ENCODE measurements around the gene PDE4A.
"Not testable (repeated sequence)": the region's sequence is repeated elsewhere in the genome, so short reads cannot be mapped to it uniquely, and the experiment has no call there.

The PDE4A gene

GRCh38 chr19:10450853-10451609, 30.7 kb downstream of the PDE4A start:
- Histone ChIP-seq H3K4me3 (replicated peaks; ENCODE audit: low read depth, low read length) (no peak overlapping the region), H3K27me3 (replicated peaks; ENCODE audit: control insufficient read depth, insufficient read depth, low read length) (no peaks in the 10 kb centered on the region), H3K36me3 (ENCODE audit: control insufficient read depth, insufficient read depth, low read length) (peaks cover 4% of the 10 kb centered on the region)
- TF ChIP-seq CTCF (IDR thresholded peaks at IDR 0.05; ENCODE audit: insufficient read depth, low read length, poor library complexity, severe bottlenecking) = no peak
- DNase-seq (ENCODE audit: extremely low read depth, insufficient read length) = no peak

GRCh38 chr19:10452726-10453618, 32.6 kb downstream of the PDE4A start:
- H3K4me3 ChIP-seq (replicated peaks; ENCODE audit: low read depth, low read length) = no peak overlapping the region
- peaks cover 4% of the 10 kb centered on the region for H3K36me3 ChIP-seq (ENCODE audit: control insufficient read depth, insufficient read depth, low read length)
- H3K27me3 ChIP-seq (replicated peaks; ENCODE audit: control insufficient read depth, insufficient read depth, low read length) = no peaks in the 10 kb centered on the region
- no peak for DNase-seq (ENCODE audit: extremely low read depth, insufficient read length)
- TF ChIP-seq CTCF (IDR thresholded peaks at IDR 0.05; ENCODE audit: insufficient read depth, low read length, poor library complexity, severe bottlenecking) = no peak

GRCh38 chr19:10453852-10454251, 33.5 kb downstream of the PDE4A start:
- no peak for DNase-seq (ENCODE audit: extremely low read depth, insufficient read length)
- Histone ChIP-seq H3K36me3 (ENCODE audit: control insufficient read depth, insufficient read depth, low read length) (peaks cover 2% of the 10 kb centered on the region), H3K27me3 (replicated peaks; ENCODE audit: control insufficient read depth, insufficient read depth, low read length) (no peaks in the 10 kb centered on the region), H3K4me3 (replicated peaks; ENCODE audit: low read depth, low read length) (no peak overlapping the region)
- TF ChIP-seq CTCF (IDR thresholded peaks at IDR 0.05; ENCODE audit: insufficient read depth, low read length, poor library complexity, severe bottlenecking) = no peak

- Histone ChIP-seq H3K27me3 (replicated peaks; ENCODE audit: control insufficient read depth, insufficient read depth, low read length) (no peaks in the 10 kb centered on the region), H3K4me3 (replicated peaks; ENCODE audit: low read depth, low read length) (no peak overlapping the region), H3K36me3 (ENCODE audit: control insufficient read depth, insufficient read depth, low read length) (no peaks in the 10 kb centered on the region; the same call in none of the 2 replicates)
- no peak for TF ChIP-seq CTCF (IDR thresholded peaks at IDR 0.05; ENCODE audit: insufficient read depth, low read length, poor library complexity, severe bottlenecking)
- DNase-seq (ENCODE audit: extremely low read depth, insufficient read length) = no peak
These were observed 33.9 kb downstream of the PDE4A start for GRCh38 chr19:10454267-10454666.

GRCh38 chr19:10458733-10459132, 38.4 kb downstream of the PDE4A start:
- not testable (repeated sequence) for H3K4me3 ChIP-seq (replicated peaks; ENCODE audit: low read depth, low read length); H3K36me3 ChIP-seq (ENCODE audit: control insufficient read depth, insufficient read depth, low read length); DNase-seq (ENCODE audit: extremely low read depth, insufficient read length); H3K27me3 ChIP-seq (replicated peaks; ENCODE audit: control insufficient read depth, insufficient read depth, low read length)

GRCh38 chr19:10460714-10461046, 40.3 kb downstream of the PDE4A start:
- no peak for DNase-seq (ENCODE audit: extremely low read depth, insufficient read length)
- Histone ChIP-seq H3K4me3 (replicated peaks; ENCODE audit: low read depth, low read length) (no peak overlapping the region), H3K27me3 (replicated peaks; ENCODE audit: control insufficient read depth, insufficient read depth, low read length) (no peaks in the 10 kb centered on the region), H3K36me3 (ENCODE audit: control insufficient read depth, insufficient read depth, low read length) (peaks cover 4% of the 10 kb centered on the region)
- no peak for TF ChIP-seq CTCF (IDR thresholded peaks at IDR 0.05; ENCODE audit: insufficient read depth, low read length, poor library complexity, severe bottlenecking)
